ENCODE results near the gene CAMKK2.

DNA sequence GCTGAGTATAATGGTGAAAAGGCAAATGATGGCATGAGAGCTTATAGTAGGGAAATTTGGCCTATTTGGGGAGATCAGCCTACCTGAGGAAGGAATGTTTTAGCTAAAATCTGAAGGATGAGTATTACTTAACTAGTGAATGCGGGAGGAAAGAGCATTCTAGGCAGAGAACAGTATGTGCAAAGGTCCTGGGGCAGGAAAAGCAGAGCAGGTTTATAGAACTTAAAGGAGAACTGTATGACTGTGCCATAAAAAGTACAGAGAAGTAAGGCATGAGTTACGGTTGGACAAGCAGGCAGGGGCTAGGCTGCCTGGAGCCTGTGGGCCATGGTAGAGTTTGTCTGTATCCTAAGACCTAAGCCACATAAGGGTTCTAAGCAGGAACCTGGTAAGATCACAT is 108.3 kb downstream of the CAMKK2 start:
- TF ChIP-seq POLR2A (IDR thresholded peaks at IDR 0.05) = no peak
- TF ChIP-seq, protein P1, sequence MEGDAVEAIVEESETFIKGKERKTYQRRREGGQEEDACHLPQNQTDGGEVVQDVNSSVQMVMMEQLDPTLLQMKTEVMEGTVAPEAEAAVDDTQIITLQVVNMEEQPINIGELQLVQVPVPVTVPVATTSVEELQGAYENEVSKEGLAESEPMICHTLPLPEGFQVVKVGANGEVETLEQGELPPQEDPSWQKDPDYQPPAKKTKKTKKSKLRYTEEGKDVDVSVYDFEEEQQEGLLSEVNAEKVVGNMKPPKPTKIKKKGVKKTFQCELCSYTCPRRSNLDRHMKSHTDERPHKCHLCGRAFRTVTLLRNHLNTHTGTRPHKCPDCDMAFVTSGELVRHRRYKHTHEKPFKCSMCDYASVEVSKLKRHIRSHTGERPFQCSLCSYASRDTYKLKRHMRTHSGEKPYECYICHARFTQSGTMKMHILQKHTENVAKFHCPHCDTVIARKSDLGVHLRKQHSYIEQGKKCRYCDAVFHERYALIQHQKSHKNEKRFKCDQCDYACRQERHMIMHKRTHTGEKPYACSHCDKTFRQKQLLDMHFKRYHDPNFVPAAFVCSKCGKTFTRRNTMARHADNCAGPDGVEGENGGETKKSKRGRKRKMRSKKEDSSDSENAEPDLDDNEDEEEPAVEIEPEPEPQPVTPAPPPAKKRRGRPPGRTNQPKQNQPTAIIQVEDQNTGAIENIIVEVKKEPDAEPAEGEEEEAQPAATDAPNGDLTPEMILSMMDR (IDR thresholded peaks at IDR 0.05) = no peak
- no peak for TF ChIP-seq POLR2AphosphoS5 (IDR thresholded peaks at IDR 0.05)
